Measurements from ENCODE around the gene OR52K2.

The OR52K2 gene

DNA sequence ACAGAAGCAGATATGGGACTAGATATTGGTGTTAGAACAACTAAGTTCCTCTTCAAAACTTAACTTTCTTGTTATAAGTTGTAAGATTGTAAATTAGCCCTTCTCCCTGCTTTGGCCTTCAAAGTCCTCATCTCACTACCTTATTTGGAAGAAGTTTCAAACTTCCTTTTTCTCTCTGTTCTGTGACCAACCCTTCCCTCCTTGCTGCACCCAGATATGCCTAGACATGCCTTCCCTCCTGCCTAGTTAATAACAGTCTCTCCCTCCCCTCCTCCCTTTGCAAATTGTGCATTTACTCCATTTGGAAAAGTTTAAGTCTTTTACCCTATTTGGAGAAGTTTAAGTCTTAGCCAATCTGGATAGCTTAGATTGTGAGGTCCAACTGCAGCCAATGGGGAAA is 4.9 kb downstream of the OR52K2 start:
- Histone ChIP-seq H3K9ac (ENCODE audit: low read depth, low read length) (no peak overlapping the region), H3K9me3 (ENCODE audit: control insufficient read depth, insufficient read depth, low read length) (peaks cover 14% of the 10 kb centered on the region), H3K4me3 (ENCODE audit: low read depth, low read length) (no peak overlapping the region), H3K4me1 (ENCODE audit: control insufficient read depth, insufficient read depth, low read length) (no peaks in the 10 kb centered on the region), H3K27ac (ENCODE audit: low read depth, low read length) (no peak overlapping the region), H3K36me3 (ENCODE audit: control insufficient read depth, insufficient read depth, low read length) (no peaks in the 10 kb centered on the region), H3K27me3 (ENCODE audit: control insufficient read depth, insufficient read depth, low read length) (no peaks in the 10 kb centered on the region)

DNA sequence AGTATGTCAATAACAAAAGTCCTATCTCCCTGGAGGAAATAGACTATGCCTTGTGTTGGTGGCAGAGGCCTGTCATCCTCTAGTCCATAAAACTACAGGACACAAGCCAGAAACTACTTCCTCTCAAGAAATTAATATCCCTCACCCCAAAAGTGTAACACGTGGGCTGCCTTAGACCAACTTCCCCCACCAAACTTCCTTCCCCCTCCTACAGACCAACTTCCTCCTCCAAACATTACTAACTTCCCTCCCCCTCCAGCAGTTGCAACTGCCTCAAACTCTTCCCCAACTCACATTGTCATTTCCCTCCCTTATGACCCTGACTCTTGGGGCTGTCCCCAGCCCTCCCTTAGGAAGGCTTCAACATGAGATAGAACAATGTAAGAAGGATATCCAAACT is 6.3 kb downstream of the OR52K2 start:
- no peak overlapping the region for H3K4me3 ChIP-seq (ENCODE audit: low read depth, low read length)
- no peaks in the 10 kb centered on the region for H3K4me1 ChIP-seq (ENCODE audit: control insufficient read depth, insufficient read depth, low read length)
- no peak overlapping the region for H3K27ac ChIP-seq (ENCODE audit: low read depth, low read length)
- H3K9me3 ChIP-seq (ENCODE audit: control insufficient read depth, insufficient read depth, low read length): peaks cover 14% of the 10 kb centered on the region
- no peaks in the 10 kb centered on the region for H3K27me3 ChIP-seq (ENCODE audit: control insufficient read depth, insufficient read depth, low read length)
- no peak overlapping the region for H3K9ac ChIP-seq (ENCODE audit: low read depth, low read length)
- H3K36me3 ChIP-seq (ENCODE audit: control insufficient read depth, insufficient read depth, low read length): no peaks in the 10 kb centered on the region

DNA sequence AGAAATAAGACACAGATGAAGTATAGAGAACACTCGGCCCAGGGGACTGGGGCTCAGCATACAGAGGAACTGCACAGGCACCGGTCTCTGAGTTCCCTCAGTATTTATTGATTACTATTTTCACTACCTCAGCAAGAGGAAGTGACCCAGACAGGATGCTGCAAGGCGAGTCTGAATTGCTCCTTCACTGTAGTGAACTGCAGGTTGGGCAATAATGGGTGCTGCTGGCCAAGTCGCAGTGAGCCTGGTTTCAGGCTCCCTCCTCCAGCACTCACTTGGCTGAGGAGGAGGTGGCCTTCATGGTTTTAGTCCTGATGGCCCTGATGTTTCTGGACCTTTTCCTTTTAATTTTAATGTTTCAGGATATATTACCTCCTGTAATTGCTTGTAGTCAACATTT is 10.4 kb downstream of the OR52K2 start:
- Histone ChIP-seq H3K9ac (ENCODE audit: low read depth, low read length) (no peak overlapping the region), H3K4me1 (ENCODE audit: control insufficient read depth, insufficient read depth, low read length) (no peaks in the 10 kb centered on the region), H3K27me3 (ENCODE audit: control insufficient read depth, insufficient read depth, low read length) (no peaks in the 10 kb centered on the region), H3K27ac (ENCODE audit: low read depth, low read length) (no peak overlapping the region), H3K4me3 (ENCODE audit: low read depth, low read length) (no peak overlapping the region), H3K36me3 (ENCODE audit: control insufficient read depth, insufficient read depth, low read length) (no peaks in the 10 kb centered on the region), H3K9me3 (ENCODE audit: control insufficient read depth, insufficient read depth, low read length) (peaks cover 11% of the 10 kb centered on the region)

- Histone ChIP-seq H3K36me3 (ENCODE audit: control insufficient read depth, insufficient read depth, low read length) (no peaks in the 10 kb centered on the region), H3K9me3 (ENCODE audit: control insufficient read depth, insufficient read depth, low read length) (peaks cover 14% of the 10 kb centered on the region), H3K4me1 (ENCODE audit: control insufficient read depth, insufficient read depth, low read length) (no peaks in the 10 kb centered on the region), H3K27me3 (ENCODE audit: control insufficient read depth, insufficient read depth, low read length) (no peaks in the 10 kb centered on the region), H3K27ac (ENCODE audit: low read depth, low read length) (no peak overlapping the region), H3K9ac (ENCODE audit: low read depth, low read length) (no peak overlapping the region), H3K4me3 (ENCODE audit: low read depth, low read length) (no peak overlapping the region)
These were observed 11.1 kb downstream of the OR52K2 start for GRCh38 chr11:4460151-4460550.

DNA sequence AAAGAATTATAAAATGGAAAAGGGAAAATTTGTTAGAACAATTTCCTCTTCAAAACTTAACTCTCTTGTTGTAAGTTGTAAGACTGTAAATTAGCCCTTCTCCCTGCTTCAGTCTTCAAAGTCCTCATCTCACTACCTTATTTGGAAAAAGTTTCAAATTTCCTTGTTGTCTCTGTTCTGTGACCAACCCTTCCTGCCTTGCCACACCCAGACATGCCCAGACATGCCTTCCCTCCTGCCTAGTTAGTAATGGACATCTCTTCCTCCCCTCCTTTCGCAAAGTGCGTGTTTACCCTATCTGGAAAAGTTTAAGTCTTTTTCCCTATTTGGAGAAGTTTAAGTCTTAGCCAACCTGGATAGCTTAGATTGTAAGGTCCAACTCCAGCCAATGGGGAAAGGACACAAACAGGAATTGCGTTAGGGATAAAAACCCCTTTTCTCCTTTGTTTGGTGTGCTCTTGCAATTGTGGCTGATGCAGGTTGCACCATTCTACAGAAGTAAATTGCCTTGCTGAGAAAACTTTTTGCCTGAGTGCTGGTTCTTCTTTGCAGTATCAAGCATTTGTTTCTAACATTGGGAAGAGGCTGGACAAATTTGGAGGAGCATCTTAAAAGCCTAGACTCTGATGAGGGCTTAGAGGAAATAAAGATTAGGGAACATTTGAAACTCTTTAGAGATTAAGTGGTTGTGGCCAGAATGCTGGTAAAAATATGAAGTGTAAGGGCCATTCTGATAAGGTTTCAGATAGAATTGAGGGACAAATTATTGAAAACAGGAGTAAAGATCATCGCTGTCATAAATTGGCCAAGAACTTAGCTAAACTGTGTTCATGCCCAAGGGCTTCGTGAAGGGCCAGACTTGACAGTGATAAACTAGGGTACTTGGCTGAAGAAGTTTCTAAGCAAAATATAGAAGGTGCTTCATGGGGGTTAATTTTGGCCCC is 15.4 kb downstream of the OR52K2 start:
- Histone ChIP-seq H3K36me3 (ENCODE audit: control insufficient read depth, insufficient read depth, low read length) (no peaks in the 10 kb centered on the region), H3K9me3 (ENCODE audit: control insufficient read depth, insufficient read depth, low read length) (peaks cover 18% of the 10 kb centered on the region), H3K4me3 (ENCODE audit: low read depth, low read length) (peak overlapping the region; percentile 1; the same call in 1 of the 2 replicates), H3K9ac (ENCODE audit: low read depth, low read length) (no peak overlapping the region), H3K27ac (ENCODE audit: low read depth, low read length) (no peak overlapping the region), H3K4me1 (ENCODE audit: control insufficient read depth, insufficient read depth, low read length) (peaks cover 19% of the 10 kb centered on the region), H3K27me3 (ENCODE audit: control insufficient read depth, insufficient read depth, low read length) (no peaks in the 10 kb centered on the region)

DNA sequence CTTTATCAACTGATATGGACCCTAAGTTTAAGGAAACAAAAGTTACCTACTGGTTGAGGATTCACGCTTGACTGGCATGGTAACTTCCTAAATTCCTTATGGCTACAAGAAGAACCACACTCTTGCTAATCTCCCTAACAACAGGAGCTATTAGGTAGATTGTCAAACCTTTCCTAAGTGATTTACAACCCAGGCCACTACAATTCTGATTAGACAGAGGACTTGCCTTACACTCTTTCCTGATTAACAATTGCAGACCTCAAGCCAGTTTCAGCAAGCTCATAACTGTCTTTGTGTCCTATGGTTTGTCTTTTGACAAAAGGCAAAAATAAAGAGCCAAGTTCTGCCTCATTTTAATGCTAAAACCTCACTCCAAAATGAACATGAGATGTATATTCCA is 16.3 kb downstream of the OR52K2 start:
- peaks cover 18% of the 10 kb centered on the region for H3K9me3 ChIP-seq (ENCODE audit: control insufficient read depth, insufficient read depth, low read length)
- no peak overlapping the region for H3K9ac ChIP-seq (ENCODE audit: low read depth, low read length)
- H3K27ac ChIP-seq (ENCODE audit: low read depth, low read length): no peak overlapping the region
- no peaks in the 10 kb centered on the region for H3K27me3 ChIP-seq (ENCODE audit: control insufficient read depth, insufficient read depth, low read length)
- no peaks in the 10 kb centered on the region for H3K36me3 ChIP-seq (ENCODE audit: control insufficient read depth, insufficient read depth, low read length)
- no peak overlapping the region for H3K4me3 ChIP-seq (ENCODE audit: low read depth, low read length)
- H3K4me1 ChIP-seq (ENCODE audit: control insufficient read depth, insufficient read depth, low read length): peaks cover 19% of the 10 kb centered on the region

GRCh38 chr11:4466131-4466870 is 17.2 kb downstream of the OR52K2 start:
- Histone ChIP-seq H3K27ac (ENCODE audit: low read depth, low read length) (no peak overlapping the region), H3K36me3 (ENCODE audit: control insufficient read depth, insufficient read depth, low read length) (no peaks in the 10 kb centered on the region), H3K4me3 (ENCODE audit: low read depth, low read length) (no peak overlapping the region), H3K9ac (ENCODE audit: low read depth, low read length) (no peak overlapping the region), H3K4me1 (ENCODE audit: control insufficient read depth, insufficient read depth, low read length) (peaks cover 19% of the 10 kb centered on the region), H3K9me3 (ENCODE audit: control insufficient read depth, insufficient read depth, low read length) (peaks cover 18% of the 10 kb centered on the region), H3K27me3 (ENCODE audit: control insufficient read depth, insufficient read depth, low read length) (no peaks in the 10 kb centered on the region)

GRCh38 chr11:4466871-4467442 is 17.9 kb downstream of the OR52K2 start:
- H3K9ac ChIP-seq (ENCODE audit: low read depth, low read length): no peak overlapping the region
- no peaks in the 10 kb centered on the region for H3K36me3 ChIP-seq (ENCODE audit: control insufficient read depth, insufficient read depth, low read length)
- peaks cover 18% of the 10 kb centered on the region for H3K9me3 ChIP-seq (ENCODE audit: control insufficient read depth, insufficient read depth, low read length)
- H3K27me3 ChIP-seq (ENCODE audit: control insufficient read depth, insufficient read depth, low read length): no peaks in the 10 kb centered on the region
- no peak overlapping the region for H3K27ac ChIP-seq (ENCODE audit: low read depth, low read length)
- no peak overlapping the region for H3K4me3 ChIP-seq (ENCODE audit: low read depth, low read length)
- H3K4me1 ChIP-seq (ENCODE audit: control insufficient read depth, insufficient read depth, low read length): peaks cover 19% of the 10 kb centered on the region

DNA sequence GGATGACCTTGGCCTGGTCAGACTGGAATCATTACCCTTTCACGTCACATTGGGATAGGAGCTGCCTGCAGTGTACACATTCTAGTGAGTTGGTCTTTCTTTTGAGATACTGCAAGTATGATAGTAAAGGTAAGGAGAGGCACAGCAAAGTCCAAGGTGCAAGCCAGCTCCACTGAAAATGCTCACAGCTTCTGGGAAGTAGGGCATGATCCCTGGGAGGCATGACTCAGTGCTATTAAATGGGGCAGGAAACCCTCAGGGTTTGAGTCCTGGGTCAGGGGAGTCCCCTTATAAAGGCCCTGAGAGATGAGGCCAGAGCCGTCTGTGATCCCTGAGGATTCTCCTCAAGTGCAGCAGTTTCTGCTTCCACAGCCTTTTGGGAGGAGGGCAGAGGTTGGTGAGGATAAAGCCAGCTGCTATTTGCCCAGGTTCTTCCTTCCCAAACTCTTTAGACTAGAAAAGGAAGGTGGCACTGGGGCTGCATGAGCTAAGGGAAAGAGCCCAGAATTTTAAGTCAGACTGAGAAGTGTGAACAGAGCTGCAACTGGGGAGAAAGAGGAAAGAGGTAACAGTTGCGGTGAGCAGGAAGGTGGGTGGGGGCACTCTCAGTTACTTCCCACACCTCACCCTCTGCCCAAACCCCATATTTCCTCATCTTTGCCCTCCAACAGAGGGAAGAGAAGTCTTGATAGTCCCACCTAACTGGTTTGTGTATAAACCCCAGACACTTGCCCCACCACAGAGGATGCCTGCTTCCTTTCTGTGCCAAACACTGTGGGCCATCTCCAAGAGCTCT is 18.9 kb downstream of the OR52K2 start:
- peaks cover 19% of the 10 kb centered on the region for H3K4me1 ChIP-seq (ENCODE audit: control insufficient read depth, insufficient read depth, low read length)
- no peaks in the 10 kb centered on the region for H3K27me3 ChIP-seq (ENCODE audit: control insufficient read depth, insufficient read depth, low read length)
- no peak overlapping the region for H3K4me3 ChIP-seq (ENCODE audit: low read depth, low read length)
- H3K9me3 ChIP-seq (ENCODE audit: control insufficient read depth, insufficient read depth, low read length): peaks cover 18% of the 10 kb centered on the region
- no peak overlapping the region for H3K9ac ChIP-seq (ENCODE audit: low read depth, low read length)
- no peak overlapping the region for H3K27ac ChIP-seq (ENCODE audit: low read depth, low read length)
- no peaks in the 10 kb centered on the region for H3K36me3 ChIP-seq (ENCODE audit: control insufficient read depth, insufficient read depth, low read length)

GRCh38 chr11:4479644-4480043 is 30.5 kb downstream of the OR52K2 start:
- H3K36me3 ChIP-seq (ENCODE audit: control insufficient read depth, insufficient read depth, low read length): no peaks in the 10 kb centered on the region
- no peak overlapping the region for H3K27ac ChIP-seq (ENCODE audit: low read depth, low read length)
- no peaks in the 10 kb centered on the region for H3K27me3 ChIP-seq (ENCODE audit: control insufficient read depth, insufficient read depth, low read length)
- H3K4me3 ChIP-seq (ENCODE audit: low read depth, low read length): no peak overlapping the region
- no peaks in the 10 kb centered on the region; the same call in 1 of the 2 replicates for H3K4me1 ChIP-seq (ENCODE audit: control insufficient read depth, insufficient read depth, low read length)
- no peaks in the 10 kb centered on the region for H3K9me3 ChIP-seq (ENCODE audit: control insufficient read depth, insufficient read depth, low read length)
- no peak overlapping the region for H3K9ac ChIP-seq (ENCODE audit: low read depth, low read length)

Measured in HUES48 (cell line).